Measurements from ENCODE around the gene MINK1. TPM values are rescaled to one million over a fixed set of nuclear protein-coding genes. Genes with fewer than 3 reads are reported as not detected.
A peak's percentile ranks its signal among the peaks of the same experiment; 100 is the strongest.

Gene MINK1
- total and polyA plus RNA-seq, 2 of the 8 experiments (the other 6 are each of a cell fraction or from before 2014, with no cell fraction given): 26.9 to 77.7 TPM

GRCh38 chr17:4945176-4945943 lies 112.2 kb downstream of the MINK1 start (continued):
- TF ChIP-seq SIX5 (IDR thresholded peaks at IDR 0.05; ENCODE audit: low read depth, low read length) (peak; percentile 29; the same call in 1 of the 2 replicates), JUND (IDR thresholded peaks at IDR 0.05; ENCODE audit: low read length) (peak; percentile 83), USF2 (IDR thresholded peaks at IDR 0.05; ENCODE audit: low read length) (no peak), POLR2AphosphoS5 (IDR thresholded peaks at IDR 0.05; ENCODE audit: low read depth, low read length) (peak; percentile 95; the same call in 1 of the 2 replicates), MAX (IDR thresholded peaks at IDR 0.05) (no peak), CTCF (IDR thresholded peaks at IDR 0.05; ENCODE audit: control extremely low read depth in 1 of 3, insufficient read depth in 1 of 3, low read depth in 1 of 3, low read length in 3 of 3) (no peak)
